Peyer's patch (tissue), 4 donors: Measurements from ENCODE around the gene FGF21.
"Not testable (repeated sequence)": the region's sequence is repeated elsewhere in the genome, so short reads cannot be mapped to it uniquely, and the experiment has no call there.

Experiments
- CTCF ChIP-seq, 6 experiments: fragments of 450-650 bp in 4 of 6; fragments of 200-600 bp in 2 of 6; sonication (generic) in 1 of 6; IDR thresholded peaks; one replicate each; pipeline ENCODE4 v1.5.1; 2017 to 2019; ENCODE audit warnings: antibody characterized with exemption in 6 of 6, mild to moderate bottlenecking in 3 of 6, moderate library complexity in 1 of 6
- POLR2A ChIP-seq, 2 donors: fragments of 450-650 bp; IDR thresholded peaks; one replicate each; pipeline ENCODE4 v1.5.1; 2017; ENCODE audit warnings: antibody characterized with exemption in 2 of 2, mild to moderate bottlenecking in 2 of 2, moderate library complexity in 2 of 2

GRCh38 chr19:48718106-48718505 lies 37.2 kb upstream of the FGF21 start:
- TF ChIP-seq POLR2A, CTCF (IDR thresholded peaks at IDR 0.05): not testable (repeated sequence)
